GM18868 (cell line): ENCODE measurements around the gene ZSWIM5.
A peak's percentile ranks its signal among the peaks of the same experiment; 100 is the strongest.

Experiments
- ATAC-seq: cut with Tn5 transposase; IDR thresholded peaks from one replicate; pipeline ENCODE4 v1.9.1; 2021; ENCODE audit warnings: mild to moderate bottlenecking, moderate library complexity; ENCODE audit not compliant: unreplicated experiment

ZSWIM5 gene

GRCh38 chr1:45037456-45037855 lies 168.9 kb downstream of the ZSWIM5 start:
- ATAC-seq: no peak

GRCh38 chr1:45035631-45036301 lies 170.6 kb downstream of the ZSWIM5 start:
- ATAC-seq: no peak

GRCh38 chr1:45033356-45033755 lies 173.0 kb downstream of the ZSWIM5 start:
- ATAC-seq: no peak

- no peak for ATAC-seq
Measured at GRCh38 chr1:45032837-45033236, 173.6 kb downstream of the ZSWIM5 start.

- no peak for ATAC-seq
Measured at GRCh38 chr1:45026446-45026845, 180.0 kb downstream of the ZSWIM5 start.

- no peak for ATAC-seq
Measured at GRCh38 chr1:45023663-45024062, 182.7 kb downstream of the ZSWIM5 start.

- no peak for ATAC-seq
Measured at GRCh38 chr1:45018599-45019230, 187.7 kb downstream of the ZSWIM5 start.

GRCh38 chr1:45016767-45017166 lies 189.6 kb downstream of the ZSWIM5 start:
- no peak for ATAC-seq

- no peak for ATAC-seq
Measured at GRCh38 chr1:45016090-45016697, 190.2 kb downstream of the ZSWIM5 start.

GRCh38 chr1:45015683-45016082 lies 190.7 kb downstream of the ZSWIM5 start:
- ATAC-seq: no peak

- ATAC-seq: no peak
Measured at GRCh38 chr1:45014321-45015028, 191.9 kb downstream of the ZSWIM5 start.

GRCh38 chr1:45013551-45014209 lies 192.7 kb downstream of the ZSWIM5 start:
- no peak for ATAC-seq

- ATAC-seq: no peak
Measured at GRCh38 chr1:45012639-45013278, 193.6 kb downstream of the ZSWIM5 start.

GRCh38 chr1:45011837-45012638 lies 194.4 kb downstream of the ZSWIM5 start, which contains the start of gene UROD:
Gene UROD, plus strand, starts transcription at chr1:45012254. Its CDS starts 12 bp downstream, at chr1:45012266.
- peak; percentile 63 for ATAC-seq

GRCh38 chr1:45010855-45011811 lies 195.3 kb downstream of the ZSWIM5 start, which contains the start of gene HECTD3:
Gene HECTD3, minus strand, starts transcription at chr1:45011324. Its CDS starts 67 bp downstream, at chr1:45011257.
- ATAC-seq: peak; percentile 70

GRCh38 chr1:45009956-45010854 lies 196.2 kb downstream of the ZSWIM5 start:
- ATAC-seq: no peak

- ATAC-seq: no peak
Measured at GRCh38 chr1:45009296-45009865, 197.0 kb downstream of the ZSWIM5 start.
